PC-9 (cell line): ENCODE measurements around the gene FAXDC2. TPM values are rescaled to one million over a fixed set of nuclear protein-coding genes. Genes with fewer than 3 reads are reported as not detected.

Experiments
- BruUV-seq: library from RNA; stranded (reverse); fragments of 400-500 nt; replicated peaks from 2 replicates; lab custom pipeline; 2021; lab: Mats Ljungman, UMichigan
- CTCF ChIA-PET: fragments of 300-600 bp; sonication (Branson Sonifier 250); formaldehyde crosslinking; loops from one replicate; lab custom pipeline; 2022; ENCODE audit warnings: antibody characterized with exemption; lab: Charles Lee
- POLR2A ChIA-PET: fragments of 300-600 bp; sonication (Branson Sonifier 250); formaldehyde crosslinking; loops from one replicate; lab custom pipeline; 2022; ENCODE audit warnings: antibody characterized with exemption; ENCODE audit not compliant: unreplicated experiment; lab: Charles Lee
- DNase-seq, 2 experiments: peaks; one replicate each; pipeline versions ENCODE4 v3.0.0 to v3.0.0-alpha.2; 2015 to 2022; ENCODE audit warnings: mixed read lengths in 1 of 2
- H2AFZ ChIP-seq: fragments of 200-600 bp; sonication (generic); 2 replicates; pipeline ENCODE4 v1.8.1; 2017; ENCODE audit warnings: antibody characterized with exemption
- H3F3A ChIP-seq: fragments of 200-600 bp; sonication (generic); 2 replicates; pipeline ENCODE4 v1.8.1; 2017; ENCODE audit warnings: antibody characterized with exemption, mild to moderate bottlenecking, low read depth; ENCODE audit not compliant: insufficient read depth
- H3K27ac ChIP-seq: fragments of 200-600 bp; sonication (generic); 2 replicates; pipeline ENCODE4 v1.6.1; 2016; ENCODE audit warnings: mixed run types
- H3K27me3 ChIP-seq: fragments of 200-600 bp; sonication (generic); 2 replicates; pipeline ENCODE4 v1.6.1; 2016; ENCODE audit warnings: low read depth, mixed run types; ENCODE audit not compliant: insufficient read depth
- H3K36me3 ChIP-seq: fragments of 200-600 bp; sonication (generic); 2 replicates; pipeline ENCODE4 v1.6.1; 2016; ENCODE audit warnings: low read depth, mixed run types
- H3K4me1 ChIP-seq: fragments of 200-600 bp; sonication (generic); replicated peaks from 2 replicates; pipeline ENCODE4 v1.6.1; 2016; ENCODE audit warnings: mixed run types; ENCODE audit not compliant: insufficient read depth
- H3K4me2 ChIP-seq: fragments of 200-600 bp; sonication (generic); 2 replicates; pipeline ENCODE4 v1.6.1; 2017; ENCODE audit warnings: mixed run types
- H3K4me3 ChIP-seq: fragments of 200-600 bp; sonication (generic); 2 replicates; pipeline ENCODE4 v1.6.1; 2016; ENCODE audit warnings: mixed run types
- H3K79me2 ChIP-seq: fragments of 200-600 bp; sonication (generic); 2 replicates; pipeline ENCODE4 v1.6.1; 2017; ENCODE audit warnings: low read depth, mixed run types
- H3K9me2 ChIP-seq: fragments of 200-600 bp; sonication (generic); 2 replicates; pipeline ENCODE4 v1.8.1; 2017; ENCODE audit warnings: mild to moderate bottlenecking; ENCODE audit not compliant: insufficient read depth
- H3K9me3 ChIP-seq: fragments of 200-600 bp; sonication (generic); 2 replicates; pipeline ENCODE4 v1.8.1; 2016; ENCODE audit warnings: low read depth; ENCODE audit not compliant: insufficient read depth
- H4K20me1 ChIP-seq: fragments of 200-600 bp; sonication (generic); 2 replicates; pipeline ENCODE4 v1.8.1; 2017; ENCODE audit not compliant: insufficient read depth
- EZH2 ChIP-seq: fragments of 200-600 bp; sonication (generic); IDR thresholded peaks from 2 replicates; pipeline ENCODE4 v1.8.0; 2017; ENCODE audit warnings: antibody characterized with exemption, low read depth
- intact Hi-C: fragments of 100-400 bp; cut with micrococcal nuclease; formaldehyde crosslinking; loops from one replicate; pipeline ENCODE4 v1.10.0; 2022; ENCODE audit not compliant: unreplicated experiment
- total RNA-seq: library from RNA; stranded (reverse); gene quantifications from 2 replicates; pipeline ENCODE4 v1.2.3, GENCODE V29; 2021
- TF ChIP-seq, protein P1 (sequence below): fragments of 200-600 bp; sonication (generic); conservative IDR thresholded peaks from 2 replicates; pipeline ENCODE4 v1.6.1; 2017; ENCODE audit warnings: mixed run types, antibody characterized with exemption, mild to moderate bottlenecking, moderate library complexity

FAXDC2 gene
- total RNA-seq, 1 experiment from 2014 or later: 0.70 TPM

GRCh38 chr5:154829589-154830218 is 20.7 kb downstream of the FAXDC2 start:
- Histone ChIP-seq H3K9me3 (no peaks in the 10 kb centered on the region), H3K27ac (peak overlapping the region; percentile 74), H3K4me1 (peaks cover 47% of the 10 kb centered on the region), H3K4me3 (no peak overlapping the region), H3K27me3 (no peaks in the 10 kb centered on the region), H3F3A (peaks cover 51% of the 10 kb centered on the region), H3K36me3 (no peaks in the 10 kb centered on the region), H2AFZ (0 out of 2 replicates have a peak overlapping the region, but pooled peaks have one; percentile 3), H3K9me2 (no peaks in the 10 kb centered on the region), H3K4me2 (peak overlapping the region; percentile 45), H4K20me1 (peaks cover 9% of the 10 kb centered on the region), H3K79me2 (no peaks in the 10 kb centered on the region)
- intact Hi-C loops: loop anchor here (1.0 kb wide), 1 partner anchor 28 kb away; no protein-coding TSS in a partner anchor
- peak; percentile 76 to 88 for DNase-seq
- ChIA-PET POLR2A (interaction anchor here (1.2 kb wide), 1 partner anchor 28 kb away, joined by 16 read pairs; the partner anchor contains the start of gene CNOT8), CTCF (interaction anchor here (0.6 to 0.7 kb wide), 2 partner anchors 444 to 1155 kb away, joined by 3 to 4 read pairs; no protein-coding TSS in a partner anchor)
- no peak for TF ChIP-seq EZH2
- TF ChIP-seq, protein P1, sequence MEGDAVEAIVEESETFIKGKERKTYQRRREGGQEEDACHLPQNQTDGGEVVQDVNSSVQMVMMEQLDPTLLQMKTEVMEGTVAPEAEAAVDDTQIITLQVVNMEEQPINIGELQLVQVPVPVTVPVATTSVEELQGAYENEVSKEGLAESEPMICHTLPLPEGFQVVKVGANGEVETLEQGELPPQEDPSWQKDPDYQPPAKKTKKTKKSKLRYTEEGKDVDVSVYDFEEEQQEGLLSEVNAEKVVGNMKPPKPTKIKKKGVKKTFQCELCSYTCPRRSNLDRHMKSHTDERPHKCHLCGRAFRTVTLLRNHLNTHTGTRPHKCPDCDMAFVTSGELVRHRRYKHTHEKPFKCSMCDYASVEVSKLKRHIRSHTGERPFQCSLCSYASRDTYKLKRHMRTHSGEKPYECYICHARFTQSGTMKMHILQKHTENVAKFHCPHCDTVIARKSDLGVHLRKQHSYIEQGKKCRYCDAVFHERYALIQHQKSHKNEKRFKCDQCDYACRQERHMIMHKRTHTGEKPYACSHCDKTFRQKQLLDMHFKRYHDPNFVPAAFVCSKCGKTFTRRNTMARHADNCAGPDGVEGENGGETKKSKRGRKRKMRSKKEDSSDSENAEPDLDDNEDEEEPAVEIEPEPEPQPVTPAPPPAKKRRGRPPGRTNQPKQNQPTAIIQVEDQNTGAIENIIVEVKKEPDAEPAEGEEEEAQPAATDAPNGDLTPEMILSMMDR: no peak
- BruUV-seq: no TSS peak

DNA sequence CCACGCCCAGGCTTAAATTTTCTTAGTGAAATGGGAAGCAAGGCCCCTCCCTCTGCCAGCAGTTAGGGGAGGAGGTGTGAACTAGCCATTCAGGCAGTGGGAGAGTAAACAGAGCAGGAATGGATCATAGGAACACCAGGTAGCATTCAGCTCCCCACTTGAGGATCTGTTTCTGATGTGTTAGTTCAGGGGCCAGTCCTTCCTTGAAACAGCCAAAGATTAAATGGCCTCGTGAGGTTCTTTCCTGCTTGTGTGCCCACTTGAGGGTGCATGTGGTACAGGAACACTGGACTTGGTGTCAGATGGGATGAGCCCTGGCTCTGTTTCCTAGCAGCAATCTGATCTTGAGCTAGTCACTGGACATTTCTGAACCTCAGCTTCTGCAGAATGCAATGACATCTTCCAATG is 21.2 kb downstream of the FAXDC2 start:
- TF ChIP-seq, protein P1: no peak
- no peak for TF ChIP-seq EZH2
- Histone ChIP-seq H3K79me2 (no peaks in the 10 kb centered on the region), H3K4me1 (peaks cover 44% of the 10 kb centered on the region), H3K9me2 (no peaks in the 10 kb centered on the region), H3K9me3 (no peaks in the 10 kb centered on the region), H4K20me1 (peaks cover 9% of the 10 kb centered on the region), H3K4me2 (peak overlapping the region; percentile 45), H3K27me3 (no peaks in the 10 kb centered on the region), H3K36me3 (no peaks in the 10 kb centered on the region), H3K27ac (peak overlapping the region; percentile 74), H2AFZ (no peak overlapping the region), H3F3A (peaks cover 47% of the 10 kb centered on the region), H3K4me3 (no peak overlapping the region)
- CTCF ChIA-PET: interaction anchor here (0.7 kb wide), 1 partner anchor 1155 kb away, joined by 4 read pairs; no protein-coding TSS in a partner anchor
- no TSS peak for BruUV-seq
- peak in 1 of 2 experiments; percentile 35 for DNase-seq
- POLR2A ChIA-PET: interaction anchor here (1.2 kb wide), 1 partner anchor 29 kb away, joined by 16 read pairs; the partner anchor contains the start of gene CNOT8
- intact Hi-C loops: no loop called here

DNA sequence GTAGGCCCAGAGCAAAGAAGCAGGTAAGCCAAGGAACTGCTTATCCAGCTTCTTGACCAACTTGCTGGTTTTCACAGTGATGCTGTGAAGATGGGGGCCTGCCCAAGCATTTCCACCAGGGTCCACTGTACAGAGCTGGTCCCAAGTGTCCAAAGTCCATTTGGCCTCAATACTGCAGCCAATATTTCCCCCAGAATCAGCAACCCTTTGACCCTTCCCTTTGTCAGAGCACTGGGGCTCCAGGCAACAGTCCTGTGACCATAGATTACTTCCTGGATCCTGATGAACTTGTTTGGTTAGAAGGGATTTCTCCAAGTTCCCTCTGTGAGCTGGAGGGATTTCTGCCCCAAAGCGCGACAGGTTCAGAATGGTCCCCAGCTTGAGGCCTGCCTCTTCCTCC is 26.3 kb downstream of the FAXDC2 start:
- TF ChIP-seq, protein P1: no peak
- no peak for TF ChIP-seq EZH2
- Histone ChIP-seq H3K36me3 (no peaks in the 10 kb centered on the region), H3K4me2 (no peak overlapping the region), H3K79me2 (no peaks in the 10 kb centered on the region), H3K4me3 (no peak overlapping the region), H3K27me3 (no peaks in the 10 kb centered on the region), H3K27ac (no peak overlapping the region), H4K20me1 (0 out of 2 replicates have a peak, but pooled peaks cover 1% of the 10 kb centered on the region), H3K9me2 (no peaks in the 10 kb centered on the region), H3F3A (peaks cover 43% of the 10 kb centered on the region), H2AFZ (no peak overlapping the region), H3K4me1 (peaks cover 25% of the 10 kb centered on the region), H3K9me3 (no peaks in the 10 kb centered on the region)
- intact Hi-C loops: no loop called here
- ChIA-PET CTCF (no interaction called here), POLR2A (interaction anchor here (0.6 to 0.7 kb wide), 2 partner anchors 20 to 36 kb away, joined by 4 to 9 read pairs; no protein-coding TSS in a partner anchor)
- no peak for DNase-seq
- BruUV-seq: no TSS peak
